ENCODE results near the gene XPNPEP1.

Gene XPNPEP1

DNA sequence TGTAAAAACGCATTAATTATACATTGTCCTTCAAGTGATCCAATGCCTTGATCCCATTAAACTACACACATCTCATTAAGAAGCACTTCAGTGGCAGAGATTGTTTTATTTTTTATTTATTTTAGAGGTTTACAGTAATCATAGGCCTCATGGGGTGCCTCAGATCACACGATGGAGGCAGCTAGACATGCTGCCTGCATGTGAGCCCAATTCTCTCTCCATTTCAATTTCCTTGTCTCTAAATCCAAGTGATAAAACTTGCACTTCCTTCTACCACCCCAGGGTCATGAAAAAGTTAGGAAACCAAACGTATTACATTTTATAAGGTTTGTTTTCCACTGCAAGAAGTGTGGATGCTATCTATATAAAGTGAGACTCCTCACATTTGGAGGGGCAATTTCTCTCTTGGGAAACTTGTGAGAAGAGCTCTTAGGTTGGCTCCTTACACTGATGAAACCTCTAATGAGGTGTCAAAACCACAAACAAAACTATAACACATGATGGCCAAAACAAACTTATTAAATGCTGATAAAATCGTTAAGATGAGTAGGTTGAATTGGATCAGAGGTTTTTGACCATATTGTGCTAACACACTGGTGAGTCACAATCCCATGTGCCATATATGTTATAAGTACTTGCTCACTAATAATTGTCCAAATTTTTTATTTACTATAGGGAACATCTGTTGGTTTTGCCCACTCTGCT is 22.3 kb upstream of the XPNPEP1 start:
- H3K9ac ChIP-seq (ENCODE audit: low read depth, low read length), result no peak overlapping the region
- H3K36me3 ChIP-seq (ENCODE audit: control insufficient read depth, insufficient read depth, low read length), result no peaks in the 10 kb centered on the region
- no peaks in the 10 kb centered on the region for H3K4me1 ChIP-seq (ENCODE audit: control insufficient read depth, insufficient read depth, low read length)

DNA sequence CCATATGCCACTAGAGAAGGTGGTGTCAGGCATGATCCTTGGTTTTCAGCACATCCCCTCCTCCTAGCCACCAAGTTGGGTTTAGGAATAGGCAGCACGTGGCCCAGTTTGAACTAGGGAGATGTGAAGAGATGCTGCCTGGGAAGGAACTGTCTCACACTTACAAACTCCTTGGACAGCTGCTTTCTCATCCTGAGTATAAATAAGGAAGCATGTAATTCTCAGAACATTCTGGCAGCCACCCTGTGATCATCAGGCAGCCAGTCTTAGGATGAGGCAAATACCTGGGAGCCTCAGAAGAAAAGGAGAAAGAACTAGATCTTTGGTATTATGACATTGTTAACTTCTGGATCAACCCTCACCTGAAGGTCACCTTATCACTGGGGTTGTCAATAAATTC is 21.3 kb upstream of the XPNPEP1 start:
- Histone ChIP-seq H3K4me1 (ENCODE audit: control insufficient read depth, insufficient read depth, low read length) (no peaks in the 10 kb centered on the region), H3K9ac (ENCODE audit: low read depth, low read length) (no peak overlapping the region), H3K27me3 (ENCODE audit: control insufficient read depth, insufficient read depth, low read length) (no peaks in the 10 kb centered on the region), H3K4me3 (ENCODE audit: low read depth, low read length) (no peak overlapping the region), H3K36me3 (ENCODE audit: control insufficient read depth, insufficient read depth, low read length) (no peaks in the 10 kb centered on the region), H3K9me3 (ENCODE audit: control insufficient read depth, insufficient read depth, low read length) (no peaks in the 10 kb centered on the region)

More for the DNA sequence above, 22.3 kb upstream of the XPNPEP1 start:
- no peaks in the 10 kb centered on the region for H3K27me3 ChIP-seq (ENCODE audit: control insufficient read depth, insufficient read depth, low read length)
- H3K4me3 ChIP-seq (ENCODE audit: low read depth, low read length), result no peak overlapping the region
- no peaks in the 10 kb centered on the region for H3K9me3 ChIP-seq (ENCODE audit: control insufficient read depth, insufficient read depth, low read length)

DNA sequence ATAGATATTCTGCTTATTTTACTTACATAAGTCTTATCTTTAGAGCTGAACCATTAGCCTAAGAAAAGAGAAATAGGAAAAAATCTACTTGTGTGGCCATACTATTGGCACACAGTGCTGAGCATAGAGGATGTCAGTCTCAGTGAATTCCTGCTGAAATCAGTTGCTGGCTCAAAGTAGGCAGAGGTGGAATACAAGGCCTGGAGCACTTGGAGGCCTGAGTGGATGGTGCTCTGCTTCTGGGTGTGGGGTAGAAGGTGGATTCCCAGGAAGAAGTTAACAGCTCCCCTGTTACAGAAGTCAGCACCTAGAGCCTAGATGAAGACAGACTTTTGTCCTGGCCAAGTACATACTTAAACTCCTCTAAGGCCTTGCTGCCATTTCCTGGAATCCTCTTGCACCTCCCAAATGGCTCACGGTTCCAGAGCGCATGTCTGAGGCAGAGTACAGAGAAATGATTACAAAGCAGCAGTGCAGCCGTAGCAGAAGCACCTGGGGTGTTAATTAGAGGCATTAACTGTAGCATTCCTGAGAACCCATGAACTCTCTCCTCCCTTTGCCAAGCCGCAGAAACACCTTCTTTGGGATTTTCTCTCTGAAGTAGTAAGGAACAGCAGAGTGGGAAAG is 18.0 kb upstream of the XPNPEP1 start:
- Histone ChIP-seq H3K9ac (ENCODE audit: low read depth, low read length) (no peak overlapping the region), H3K9me3 (ENCODE audit: control insufficient read depth, insufficient read depth, low read length) (no peaks in the 10 kb centered on the region), H3K4me1 (ENCODE audit: control insufficient read depth, insufficient read depth, low read length) (no peaks in the 10 kb centered on the region), H3K36me3 (ENCODE audit: control insufficient read depth, insufficient read depth, low read length) (no peaks in the 10 kb centered on the region), H3K4me3 (ENCODE audit: low read depth, low read length) (no peak overlapping the region), H3K27me3 (ENCODE audit: control insufficient read depth, insufficient read depth, low read length) (no peaks in the 10 kb centered on the region)

DNA sequence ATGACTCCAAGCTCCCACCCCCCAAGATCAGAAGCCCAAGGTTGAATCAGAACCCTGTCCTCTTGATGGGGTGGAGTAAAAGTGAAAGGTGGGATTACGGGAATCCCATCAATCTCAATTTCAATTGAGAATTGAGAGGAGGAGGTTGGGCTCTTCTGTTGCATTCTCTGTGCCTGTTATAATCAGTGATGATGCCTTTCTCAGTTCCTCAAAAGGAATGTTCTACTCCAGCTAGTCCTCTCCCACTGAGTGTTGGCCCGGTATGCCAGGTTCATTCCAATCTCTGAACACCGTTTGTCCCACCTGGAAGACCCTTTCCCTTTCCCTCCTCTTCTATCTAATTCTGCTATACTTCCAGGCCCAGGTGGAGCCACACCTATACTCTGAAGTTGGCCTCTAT is 17.2 kb upstream of the XPNPEP1 start:
- Histone ChIP-seq H3K4me3 (ENCODE audit: low read depth, low read length) (no peak overlapping the region), H3K9me3 (ENCODE audit: control insufficient read depth, insufficient read depth, low read length) (no peaks in the 10 kb centered on the region), H3K36me3 (ENCODE audit: control insufficient read depth, insufficient read depth, low read length) (no peaks in the 10 kb centered on the region), H3K4me1 (ENCODE audit: control insufficient read depth, insufficient read depth, low read length) (peaks cover 6% of the 10 kb centered on the region), H3K9ac (ENCODE audit: low read depth, low read length) (no peak overlapping the region), H3K27me3 (ENCODE audit: control insufficient read depth, insufficient read depth, low read length) (no peaks in the 10 kb centered on the region)

DNA sequence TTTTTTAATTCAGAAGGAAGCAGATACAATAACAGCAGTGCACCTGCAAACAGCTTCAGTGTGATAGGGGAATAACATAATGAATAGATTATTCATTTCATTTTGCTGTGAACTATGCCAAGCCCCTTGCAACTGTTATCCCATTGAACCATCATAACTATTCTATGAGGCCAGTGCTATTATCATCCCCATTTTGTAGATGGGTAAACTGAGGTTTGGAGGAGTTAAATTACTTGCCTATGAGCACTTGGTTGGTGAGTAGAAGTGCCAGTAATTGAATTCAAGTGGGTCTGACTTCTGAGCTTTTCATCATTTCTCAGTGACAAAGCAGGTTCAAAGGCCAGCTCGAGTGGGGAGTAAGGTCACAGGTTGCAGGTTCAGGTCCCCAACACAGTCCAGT is 16.8 kb upstream of the XPNPEP1 start:
- Histone ChIP-seq H3K36me3 (ENCODE audit: control insufficient read depth, insufficient read depth, low read length) (no peaks in the 10 kb centered on the region), H3K4me1 (ENCODE audit: control insufficient read depth, insufficient read depth, low read length) (peaks cover 10% of the 10 kb centered on the region), H3K9ac (ENCODE audit: low read depth, low read length) (no peak overlapping the region), H3K27me3 (ENCODE audit: control insufficient read depth, insufficient read depth, low read length) (no peaks in the 10 kb centered on the region), H3K9me3 (ENCODE audit: control insufficient read depth, insufficient read depth, low read length) (no peaks in the 10 kb centered on the region), H3K4me3 (ENCODE audit: low read depth, low read length) (no peak overlapping the region)

DNA sequence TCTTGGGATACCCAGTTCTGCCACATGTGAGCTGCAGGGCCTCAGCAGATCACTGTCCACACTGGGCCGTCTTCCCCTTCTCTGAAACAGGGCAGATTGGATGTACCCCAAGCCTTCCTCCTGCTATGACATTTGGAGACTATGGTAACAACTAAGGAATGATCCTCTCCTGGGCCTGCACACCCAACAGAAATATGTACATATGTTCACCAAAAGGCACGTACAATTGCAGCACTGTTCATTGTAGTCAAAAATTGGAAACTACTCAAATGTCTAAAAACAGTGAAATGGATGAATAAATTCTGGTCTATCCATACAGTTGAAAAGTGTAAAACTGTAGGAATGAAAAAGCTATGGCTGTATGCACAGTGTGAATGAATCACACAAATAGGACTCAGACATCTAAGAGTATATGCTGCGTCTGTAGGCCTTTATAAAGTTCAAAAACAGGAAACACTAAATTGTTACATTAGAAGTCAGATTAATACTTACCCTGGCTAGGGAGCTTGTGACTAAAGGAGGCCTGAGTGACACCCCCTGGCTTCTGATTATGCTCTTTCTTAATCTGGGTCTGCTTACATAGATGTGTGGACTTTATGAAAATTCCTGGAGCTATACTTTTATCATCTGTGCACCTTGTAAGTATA is 16.1 kb upstream of the XPNPEP1 start:
- Histone ChIP-seq H3K4me3 (ENCODE audit: low read depth, low read length) (no peak overlapping the region), H3K9ac (ENCODE audit: low read depth, low read length) (no peak overlapping the region)

DNA sequence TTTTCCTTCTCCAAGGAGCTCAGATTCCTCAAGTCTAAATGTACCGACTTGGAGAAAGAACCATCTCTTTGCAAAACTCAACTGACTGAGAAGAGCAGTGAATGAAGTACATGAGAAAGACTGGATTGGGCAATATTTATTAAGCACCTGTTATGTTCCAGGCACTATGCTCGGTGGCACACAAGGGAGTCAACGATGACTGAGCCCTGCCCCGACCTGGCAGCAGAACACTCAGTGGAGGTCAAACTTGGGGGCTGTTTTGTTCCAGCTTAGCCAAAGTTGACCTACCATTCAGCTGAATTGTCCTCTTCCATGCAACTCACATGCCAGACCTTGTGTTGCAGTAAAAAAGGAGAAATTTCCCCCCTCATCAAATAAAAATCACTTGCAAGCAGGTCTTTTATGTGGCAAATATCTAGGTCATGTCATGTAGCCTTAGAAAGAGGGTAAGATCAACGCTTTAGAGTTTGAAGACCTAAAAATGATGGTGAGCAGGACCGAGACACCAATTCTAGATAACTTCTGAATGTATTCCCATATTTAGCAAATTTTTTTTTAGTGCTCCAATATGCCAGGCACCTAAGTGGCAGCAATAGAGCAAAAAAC is 14.3 kb upstream of the XPNPEP1 start:
- Histone ChIP-seq H3K4me3 (ENCODE audit: low read depth, low read length) (no peak overlapping the region), H3K36me3 (ENCODE audit: control insufficient read depth, insufficient read depth, low read length) (no peaks in the 10 kb centered on the region), H3K4me1 (ENCODE audit: control insufficient read depth, insufficient read depth, low read length) (peaks cover 28% of the 10 kb centered on the region), H3K27me3 (ENCODE audit: control insufficient read depth, insufficient read depth, low read length) (no peaks in the 10 kb centered on the region), H3K9ac (ENCODE audit: low read depth, low read length) (no peak overlapping the region), H3K9me3 (ENCODE audit: control insufficient read depth, insufficient read depth, low read length) (no peaks in the 10 kb centered on the region)

More for the DNA sequence above, 16.1 kb upstream of the XPNPEP1 start:
- peaks cover 15% of the 10 kb centered on the region for H3K4me1 ChIP-seq (ENCODE audit: control insufficient read depth, insufficient read depth, low read length)
- H3K27me3 ChIP-seq (ENCODE audit: control insufficient read depth, insufficient read depth, low read length), result no peaks in the 10 kb centered on the region
- no peaks in the 10 kb centered on the region for H3K36me3 ChIP-seq (ENCODE audit: control insufficient read depth, insufficient read depth, low read length)
- no peaks in the 10 kb centered on the region for H3K9me3 ChIP-seq (ENCODE audit: control insufficient read depth, insufficient read depth, low read length)

DNA sequence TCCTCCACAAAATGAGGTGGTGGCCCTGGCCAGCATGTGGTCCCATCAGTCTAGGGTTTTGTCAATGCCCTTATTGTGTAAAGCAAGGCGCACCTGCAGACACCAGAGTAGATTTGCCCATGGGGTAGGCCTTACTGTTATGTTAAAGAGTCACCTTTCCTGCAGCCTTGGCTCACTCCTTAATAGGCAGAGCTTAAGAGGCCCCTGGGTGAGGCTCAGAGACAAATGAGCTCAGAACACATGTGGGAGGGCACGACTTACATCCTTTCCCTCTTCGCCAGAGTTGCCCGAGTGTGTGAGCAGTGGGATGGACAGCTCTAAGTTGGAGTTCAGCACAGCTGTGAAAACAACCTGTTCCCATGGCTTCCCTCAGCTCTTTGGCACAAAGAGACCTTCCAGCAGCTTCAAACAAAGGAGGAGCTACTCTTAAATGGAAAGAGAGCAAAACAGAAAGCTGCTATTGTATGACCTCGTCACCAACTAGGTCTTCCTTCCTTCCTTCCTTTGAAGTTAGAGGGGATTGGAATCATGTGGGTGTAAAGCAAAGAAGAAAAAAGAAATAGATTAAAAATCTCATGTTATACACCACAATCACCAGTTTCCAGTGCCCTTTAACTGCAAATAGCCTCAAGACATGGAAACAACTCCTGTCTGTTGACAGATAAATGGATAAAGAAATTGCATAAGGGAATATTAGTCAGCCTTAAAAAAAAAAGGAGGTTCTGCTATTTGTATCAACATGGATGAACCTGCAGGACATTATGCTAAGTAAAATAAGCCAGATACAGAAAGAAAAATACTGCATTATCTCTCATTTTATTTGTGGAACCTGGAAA is 11.9 kb upstream of the XPNPEP1 start:
- Histone ChIP-seq H3K36me3 (ENCODE audit: control insufficient read depth, insufficient read depth, low read length) (no peaks in the 10 kb centered on the region), H3K4me1 (ENCODE audit: control insufficient read depth, insufficient read depth, low read length) (peaks cover 28% of the 10 kb centered on the region), H3K4me3 (ENCODE audit: low read depth, low read length) (no peak overlapping the region), H3K9me3 (ENCODE audit: control insufficient read depth, insufficient read depth, low read length) (no peaks in the 10 kb centered on the region), H3K9ac (ENCODE audit: low read depth, low read length) (no peak overlapping the region), H3K27me3 (ENCODE audit: control insufficient read depth, insufficient read depth, low read length) (no peaks in the 10 kb centered on the region)

DNA sequence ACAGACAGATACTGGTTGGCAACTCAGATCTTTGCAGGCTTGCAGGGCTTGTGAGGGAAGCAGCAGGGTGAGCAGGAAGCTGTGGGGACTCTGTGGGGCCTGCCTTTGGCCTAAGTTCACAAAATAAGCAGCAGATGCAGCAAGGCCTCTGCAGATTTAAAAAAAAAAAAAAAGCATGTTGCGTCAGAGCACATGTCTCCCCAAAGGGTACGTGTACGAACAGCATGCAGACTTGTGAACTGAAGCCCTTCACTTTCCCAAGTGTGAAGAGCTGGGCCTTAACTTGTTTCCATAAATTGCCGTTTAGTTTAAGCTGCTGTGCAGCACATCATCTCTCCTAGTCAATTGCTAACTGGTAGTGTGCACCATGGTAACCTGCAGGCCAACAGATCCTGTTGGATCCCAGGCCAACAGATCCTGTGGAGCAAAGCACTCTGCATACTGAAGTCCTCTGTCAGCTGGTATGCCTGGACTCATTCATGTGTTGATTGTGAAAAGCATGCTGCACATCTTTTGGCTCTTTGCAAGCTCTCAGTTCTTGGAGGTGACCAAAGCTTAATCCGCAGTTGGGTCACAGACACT is 10.8 kb upstream of the XPNPEP1 start:
- Histone ChIP-seq H3K9ac (ENCODE audit: low read depth, low read length) (no peak overlapping the region), H3K9me3 (ENCODE audit: control insufficient read depth, insufficient read depth, low read length) (no peaks in the 10 kb centered on the region), H3K36me3 (ENCODE audit: control insufficient read depth, insufficient read depth, low read length) (no peaks in the 10 kb centered on the region), H3K4me1 (ENCODE audit: control insufficient read depth, insufficient read depth, low read length) (peaks cover 28% of the 10 kb centered on the region), H3K27me3 (ENCODE audit: control insufficient read depth, insufficient read depth, low read length) (no peaks in the 10 kb centered on the region), H3K4me3 (ENCODE audit: low read depth, low read length) (no peak overlapping the region)

DNA sequence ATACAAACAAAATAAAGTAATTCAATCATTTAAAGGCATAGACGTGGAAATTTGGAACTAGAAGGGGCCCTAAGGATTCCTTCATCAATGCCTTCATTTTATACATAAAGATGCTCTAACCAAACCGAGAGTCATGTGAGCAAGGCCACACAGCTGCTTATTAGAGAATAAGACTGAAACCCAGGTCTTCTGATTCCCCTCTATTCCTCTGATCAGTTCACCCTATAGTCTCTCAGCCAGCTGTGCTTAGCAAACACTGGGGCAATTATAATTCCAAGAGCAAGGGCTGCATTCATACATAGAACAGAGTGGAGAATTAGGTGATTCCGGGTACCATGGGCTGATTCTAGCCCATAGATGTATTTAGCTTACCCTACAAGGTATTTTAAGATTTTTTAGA is 9.7 kb upstream of the XPNPEP1 start:
- Histone ChIP-seq H3K4me1 (ENCODE audit: control insufficient read depth, insufficient read depth, low read length) (peaks cover 28% of the 10 kb centered on the region), H3K9me3 (ENCODE audit: control insufficient read depth, insufficient read depth, low read length) (no peaks in the 10 kb centered on the region), H3K9ac (ENCODE audit: low read depth, low read length) (no peak overlapping the region), H3K36me3 (ENCODE audit: control insufficient read depth, insufficient read depth, low read length) (no peaks in the 10 kb centered on the region), H3K27me3 (ENCODE audit: control insufficient read depth, insufficient read depth, low read length) (no peaks in the 10 kb centered on the region), H3K4me3 (ENCODE audit: low read depth, low read length) (no peak overlapping the region)

DNA sequence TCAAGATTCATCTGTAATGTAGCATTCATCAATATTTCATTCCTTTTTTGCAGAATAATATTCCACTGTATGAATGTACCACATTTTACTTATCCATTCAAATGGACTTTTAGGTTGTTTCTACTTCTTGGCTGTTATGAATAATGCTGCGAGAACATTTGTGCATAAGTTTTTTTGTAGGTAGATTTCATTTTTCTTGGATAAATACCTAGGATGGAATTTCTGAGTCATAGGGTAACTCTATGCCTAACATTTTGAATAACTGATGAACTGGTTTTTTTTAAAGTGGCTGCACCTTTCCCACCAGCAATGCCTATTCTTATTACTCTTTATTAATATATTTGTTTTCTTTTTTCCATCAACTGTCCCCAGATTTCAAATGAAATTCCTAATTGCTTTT is 9.1 kb upstream of the XPNPEP1 start:
- Histone ChIP-seq H3K4me1 (ENCODE audit: control insufficient read depth, insufficient read depth, low read length) (peaks cover 28% of the 10 kb centered on the region), H3K9ac (ENCODE audit: low read depth, low read length) (no peak overlapping the region), H3K27me3 (ENCODE audit: control insufficient read depth, insufficient read depth, low read length) (no peaks in the 10 kb centered on the region), H3K4me3 (ENCODE audit: low read depth, low read length) (no peak overlapping the region), H3K9me3 (ENCODE audit: control insufficient read depth, insufficient read depth, low read length) (no peaks in the 10 kb centered on the region), H3K36me3 (ENCODE audit: control insufficient read depth, insufficient read depth, low read length) (no peaks in the 10 kb centered on the region)
